Choroid plexus epithelial cell (primary cell): ENCODE data around the gene KRTAP4-8.
"Not testable (repeated sequence)": the region's sequence is repeated elsewhere in the genome, so short reads cannot be mapped to it uniquely, and the experiment has no call there.

Experiments
- DNase-seq: peaks from one replicate; pipeline ENCODE4 v3.0.0-alpha.2; 2010; ENCODE audit warnings: low read depth
- H3K4me3 ChIP-seq: 2 replicates; pipeline ENCODE4 v1.5.1; 2011; ENCODE audit warnings: low read depth, mild to moderate bottlenecking, control low read depth, low read length, moderate library complexity
- TF ChIP-seq, protein P1 (sequence below): conservative IDR thresholded peaks from 2 replicates; pipeline ENCODE4 v1.5.1; 2011; ENCODE audit warnings: low read depth, mild to moderate bottlenecking, control low read depth, inconsistent platforms, low read length, moderate library complexity

KRTAP4-8 gene

DNA sequence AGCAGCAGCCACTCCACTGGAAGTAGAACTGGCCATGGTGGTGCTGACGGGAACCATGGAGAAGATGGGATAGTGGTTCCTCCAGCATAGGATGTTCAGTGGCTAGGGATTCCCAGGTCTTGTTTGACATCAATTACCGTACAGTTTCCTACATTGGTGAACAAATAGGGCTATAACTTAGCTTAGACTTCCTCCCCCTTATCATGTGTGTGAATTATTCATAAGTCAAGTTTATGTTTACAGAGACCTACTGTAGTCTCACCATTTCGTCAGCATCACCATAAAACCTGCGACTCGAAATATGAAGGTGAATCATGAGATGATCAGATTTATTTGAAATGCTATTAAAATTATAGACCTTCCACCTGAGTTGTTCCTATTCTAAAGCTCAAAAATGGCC is 39.2 kb downstream of the KRTAP4-8 start:
- H3K4me3 ChIP-seq = no peak overlapping the region
- TF ChIP-seq, protein P1, sequence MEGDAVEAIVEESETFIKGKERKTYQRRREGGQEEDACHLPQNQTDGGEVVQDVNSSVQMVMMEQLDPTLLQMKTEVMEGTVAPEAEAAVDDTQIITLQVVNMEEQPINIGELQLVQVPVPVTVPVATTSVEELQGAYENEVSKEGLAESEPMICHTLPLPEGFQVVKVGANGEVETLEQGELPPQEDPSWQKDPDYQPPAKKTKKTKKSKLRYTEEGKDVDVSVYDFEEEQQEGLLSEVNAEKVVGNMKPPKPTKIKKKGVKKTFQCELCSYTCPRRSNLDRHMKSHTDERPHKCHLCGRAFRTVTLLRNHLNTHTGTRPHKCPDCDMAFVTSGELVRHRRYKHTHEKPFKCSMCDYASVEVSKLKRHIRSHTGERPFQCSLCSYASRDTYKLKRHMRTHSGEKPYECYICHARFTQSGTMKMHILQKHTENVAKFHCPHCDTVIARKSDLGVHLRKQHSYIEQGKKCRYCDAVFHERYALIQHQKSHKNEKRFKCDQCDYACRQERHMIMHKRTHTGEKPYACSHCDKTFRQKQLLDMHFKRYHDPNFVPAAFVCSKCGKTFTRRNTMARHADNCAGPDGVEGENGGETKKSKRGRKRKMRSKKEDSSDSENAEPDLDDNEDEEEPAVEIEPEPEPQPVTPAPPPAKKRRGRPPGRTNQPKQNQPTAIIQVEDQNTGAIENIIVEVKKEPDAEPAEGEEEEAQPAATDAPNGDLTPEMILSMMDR = no peak
- DNase-seq = no peak

DNA sequence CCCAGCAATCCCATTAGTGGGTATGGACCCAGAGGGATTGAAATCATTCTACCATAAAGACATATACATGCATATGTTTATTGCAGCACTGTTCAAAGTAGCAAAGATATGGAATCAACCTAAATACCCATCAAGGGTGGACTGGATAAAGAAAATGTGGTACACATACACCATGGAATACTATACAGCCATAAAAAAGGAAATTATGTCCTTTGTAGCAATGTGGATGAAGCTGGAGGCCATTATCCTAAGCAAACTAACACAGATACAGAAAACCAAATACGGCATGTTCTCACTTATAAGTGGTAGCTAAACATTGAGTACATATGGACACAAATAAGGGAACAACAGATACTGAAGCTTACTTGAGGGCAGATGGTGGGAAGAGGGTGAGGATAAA is 40.4 kb downstream of the KRTAP4-8 start:
- DNase-seq = no peak
- TF ChIP-seq, protein P1 = no peak
- H3K4me3 ChIP-seq = no peak overlapping the region

DNA sequence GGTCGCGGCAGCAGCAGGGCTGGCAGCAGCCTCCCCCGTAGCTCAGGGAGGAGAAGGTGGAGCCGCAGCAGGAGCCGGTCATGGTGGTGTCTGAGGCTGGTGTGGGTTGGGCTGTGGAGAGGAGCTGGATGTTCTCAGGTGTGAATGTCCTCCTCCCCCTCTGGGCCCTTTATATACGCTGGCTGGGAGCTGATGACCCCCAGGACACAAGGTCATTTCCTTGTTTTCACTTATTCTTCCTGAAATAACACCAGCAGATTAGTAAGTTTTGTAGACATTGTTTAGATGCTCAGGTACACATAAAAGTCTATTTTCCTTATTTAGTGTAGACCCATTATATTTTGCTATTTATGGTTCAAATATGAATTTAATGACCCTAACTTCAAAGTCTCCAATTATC is 42.8 kb downstream of the KRTAP4-8 start, which contains the start of gene KRTAP2-2:
Gene KRTAP2-2 (minus strand): TSS at position 101 of the 400 bp plus-strand sequence. CDS start 19 bp downstream, at position 82.
- not testable (repeated sequence) for DNase-seq, H3K4me3 ChIP-seq

DNA sequence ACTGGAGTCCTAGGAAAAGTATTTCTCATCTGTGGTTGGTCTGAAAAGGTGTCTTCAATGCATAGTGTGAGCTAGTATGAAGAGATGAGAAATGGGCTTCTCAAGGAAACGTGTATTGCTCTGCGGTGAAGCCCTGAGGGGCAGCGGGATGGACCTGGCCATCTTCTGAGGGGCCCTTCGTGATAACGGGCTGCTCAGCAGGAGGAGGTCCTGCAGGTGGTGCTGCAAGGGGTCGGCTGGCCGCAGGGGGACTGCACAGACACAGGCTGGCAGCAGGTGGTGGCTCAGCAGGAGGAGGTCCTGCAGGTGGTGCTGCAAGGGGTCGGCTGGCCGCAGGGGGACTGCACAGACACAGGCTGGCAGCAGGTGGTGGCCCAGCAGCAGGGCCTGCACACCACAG is 43.4 kb downstream of the KRTAP4-8 start:
- not testable (repeated sequence) for DNase-seq, H3K4me3 ChIP-seq

DNA sequence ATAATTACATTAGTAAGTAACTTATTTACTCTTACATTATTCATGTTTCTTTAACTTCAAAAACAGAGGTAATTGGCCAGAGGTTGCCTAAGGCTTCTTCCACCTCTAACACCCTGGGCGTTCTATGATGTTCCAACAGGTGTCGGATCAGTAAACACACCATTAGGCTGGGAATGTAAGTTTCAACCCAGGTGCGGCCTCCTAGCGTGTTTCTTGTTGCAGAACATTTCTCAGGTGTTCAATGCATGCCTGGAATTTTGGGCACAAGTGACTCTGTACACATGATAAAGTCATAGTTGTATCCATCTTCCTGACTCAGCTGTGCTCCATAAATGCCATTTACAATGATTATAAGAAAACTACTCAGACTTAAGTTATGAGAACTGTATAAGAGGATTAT is 43.9 kb downstream of the KRTAP4-8 start:
- TF ChIP-seq, protein P1 = no peak
- no peak for DNase-seq
- no peak overlapping the region for H3K4me3 ChIP-seq

DNA sequence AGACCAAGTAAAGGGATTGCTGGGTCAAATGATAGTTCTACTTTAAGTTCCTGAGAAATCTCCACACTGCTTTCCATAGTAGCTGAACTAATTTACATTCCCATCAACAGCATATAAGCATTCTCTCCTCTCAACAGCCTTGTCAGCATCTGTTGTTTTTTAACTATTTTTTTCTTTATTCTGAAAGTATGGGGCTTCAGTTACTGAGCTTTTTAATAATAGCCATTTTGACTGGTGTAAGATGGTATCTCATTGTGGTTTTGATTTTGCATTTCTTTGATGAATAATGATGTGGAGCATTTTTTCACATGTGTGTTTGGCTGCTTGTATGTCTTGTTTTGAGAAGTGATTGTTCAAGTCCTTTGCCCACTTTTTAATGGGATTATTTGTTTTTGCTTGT is 45.4 kb downstream of the KRTAP4-8 start:
- DNase-seq = no peak
- TF ChIP-seq, protein P1 = no peak
- no peak overlapping the region for H3K4me3 ChIP-seq

DNA sequence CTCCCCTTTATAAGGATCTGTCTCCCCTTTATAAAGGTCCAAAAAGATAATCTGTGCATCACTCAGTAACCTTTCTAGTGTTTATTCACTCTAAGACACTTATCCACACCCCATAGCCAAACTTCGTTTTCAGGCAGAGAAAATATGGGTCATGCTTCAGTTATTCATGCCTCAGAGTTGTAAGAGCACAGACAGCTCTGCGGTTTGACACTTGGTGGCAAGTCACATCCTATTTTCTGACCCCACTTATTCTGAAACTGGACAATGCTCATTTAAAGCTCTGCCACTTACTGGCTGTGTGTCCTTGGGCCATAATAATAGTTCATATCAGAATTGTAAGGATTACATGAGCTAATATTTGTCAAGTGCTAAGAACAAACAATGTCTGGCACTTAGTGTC is 48.8 kb downstream of the KRTAP4-8 start:
- DNase-seq = peak; percentile 69
- no peak overlapping the region for H3K4me3 ChIP-seq
- TF ChIP-seq, protein P1 = no peak

DNA sequence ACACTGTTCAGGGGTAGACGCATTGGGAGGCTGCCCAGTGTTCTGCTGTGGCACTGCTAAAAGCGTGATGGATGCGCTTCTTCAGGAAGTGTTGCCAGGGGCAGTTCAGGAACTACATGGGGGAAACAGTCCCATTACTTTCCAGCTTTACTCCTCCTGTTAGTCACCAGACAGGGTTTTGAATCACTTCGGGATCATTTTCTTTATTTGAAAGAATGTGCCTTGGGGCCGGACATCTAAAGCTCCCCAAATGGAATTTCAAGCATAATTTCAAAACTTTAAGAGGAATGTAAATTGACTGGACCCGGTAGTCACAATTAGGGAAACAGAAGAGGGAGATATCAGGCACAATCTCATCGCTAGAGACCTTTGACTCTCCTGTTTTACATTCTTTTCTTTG is 49.5 kb downstream of the KRTAP4-8 start:
- H3K4me3 ChIP-seq = no peak overlapping the region
- peak; percentile 25 for DNase-seq
- TF ChIP-seq, protein P1 = no peak
